GM04503 (cell line): ENCODE measurements around the gene BBS1.
A peak's percentile ranks its signal among the peaks of the same experiment; 100 is the strongest.
"Not testable (repeated sequence)": the region's sequence is repeated elsewhere in the genome, so short reads cannot be mapped to it uniquely, and the experiment has no call there.

Source experiments
- DNase-seq: peaks from one replicate; pipeline ENCODE4 v3.0.0-alpha.2; 2012; ENCODE audit warnings: low read depth

BBS1 gene

GRCh38 chr11:66510271-66510989 is at the start of gene BBS1:
TSS of gene BBS1 (plus strand) at chr11:66510635. CDS start at chr11:66510660, 25 bp downstream.
- DNase-seq = peak; percentile 38

GRCh38 chr11:66462010-66462409 is 48.4 kb upstream of the BBS1 start:
- no peak for DNase-seq

GRCh38 chr11:66462911-66463310 is 47.5 kb upstream of the BBS1 start:
- no peak for DNase-seq

- DNase-seq = not testable (repeated sequence)
Observed at GRCh38 chr11:66464116-66464515, 46.3 kb upstream of the BBS1 start.

GRCh38 chr11:66464916-66465315 is 45.5 kb upstream of the BBS1 start:
- DNase-seq = no peak

- DNase-seq = no peak
Observed at GRCh38 chr11:66465373-66466224, 44.8 kb upstream of the BBS1 start.

- peak; percentile 36 for DNase-seq
Observed at GRCh38 chr11:66466225-66467033, 44.0 kb upstream of the BBS1 start, which contains the start of gene PELI3. TSS of gene PELI3 (plus strand) at chr11:66466905. CDS start at chr11:66468129, 1,224 bp downstream.

GRCh38 chr11:66467034-66467659 is 43.3 kb upstream of the BBS1 start:
- DNase-seq = no peak

GRCh38 chr11:66467756-66468155 is 42.7 kb upstream of the BBS1 start:
- no peak for DNase-seq

GRCh38 chr11:66468691-66469090 is 41.7 kb upstream of the BBS1 start:
- no peak for DNase-seq

- DNase-seq = no peak
Observed at GRCh38 chr11:66469441-66469840, 41.0 kb upstream of the BBS1 start.

- no peak for DNase-seq
Observed at GRCh38 chr11:66470015-66470414, 40.4 kb upstream of the BBS1 start.

GRCh38 chr11:66471142-66471541 is 39.3 kb upstream of the BBS1 start:
- DNase-seq = no peak

GRCh38 chr11:66472054-66472453 is 38.4 kb upstream of the BBS1 start:
- DNase-seq = no peak

- no peak for DNase-seq
Observed at GRCh38 chr11:66473167-66473566, 37.3 kb upstream of the BBS1 start.

- DNase-seq = no peak
Observed at GRCh38 chr11:66473608-66474515, 36.6 kb upstream of the BBS1 start.

- DNase-seq = no peak
Observed at GRCh38 chr11:66475349-66476172, 34.9 kb upstream of the BBS1 start.

GRCh38 chr11:66476173-66476840 is 34.1 kb upstream of the BBS1 start:
- no peak for DNase-seq

- DNase-seq = no peak
Observed at GRCh38 chr11:66476841-66477251, 33.6 kb upstream of the BBS1 start.
